ENCODE data around the gene UBE2E3. TPM values are rescaled to one million over a fixed set of nuclear protein-coding genes. Genes with fewer than 3 reads are reported as not detected.
"Not testable (repeated sequence)": the region's sequence is repeated elsewhere in the genome, so short reads cannot be mapped to it uniquely, and the experiment has no call there.

Gene UBE2E3
- total RNA-seq, 2 donors from 2014 or later, result 39.2 to 41.8 TPM

- no peak for DNase-seq (ENCODE audit: low spot score)
- intact Hi-C loops (cut with DNase I), result no loop called here
These were observed 28.0 kb downstream of the UBE2E3 start for GRCh38 chr2:181008407-181008806.

GRCh38 chr2:181021199-181021789 is 40.9 kb downstream of the UBE2E3 start:
- intact Hi-C loops (cut with DNase I), result no loop called here
- no peak for DNase-seq (ENCODE audit: low spot score)

GRCh38 chr2:181022652-181023051 is 42.2 kb downstream of the UBE2E3 start:
- no peak for DNase-seq (ENCODE audit: low spot score)
- intact Hi-C loops (cut with DNase I), result no loop called here

GRCh38 chr2:181025004-181025403 is 44.6 kb downstream of the UBE2E3 start:
- intact Hi-C loops (cut with DNase I), result no loop called here
- no peak for DNase-seq (ENCODE audit: low spot score)

GRCh38 chr2:181036445-181036844 is 56.0 kb downstream of the UBE2E3 start:
- intact Hi-C loops (cut with DNase I), result no loop called here
- no peak for DNase-seq (ENCODE audit: low spot score)

GRCh38 chr2:181036848-181037603 is 56.6 kb downstream of the UBE2E3 start:
- DNase-seq (ENCODE audit: low spot score), result no peak
- intact Hi-C loops (cut with DNase I), result no loop called here

GRCh38 chr2:181037922-181038321 is 57.5 kb downstream of the UBE2E3 start:
- intact Hi-C loops (cut with DNase I), result no loop called here
- DNase-seq (ENCODE audit: low spot score), result no peak

- no peak for DNase-seq (ENCODE audit: low spot score)
- intact Hi-C loops (cut with DNase I), result no loop called here
These were observed 58.4 kb downstream of the UBE2E3 start for GRCh38 chr2:181038796-181039195.

- intact Hi-C loops (cut with DNase I), result not testable (repeated sequence)
- DNase-seq (ENCODE audit: low spot score), result peak; percentile 57
These were observed 60.4 kb downstream of the UBE2E3 start for GRCh38 chr2:181040839-181041238.

GRCh38 chr2:181041661-181042060 is 61.3 kb downstream of the UBE2E3 start:
- DNase-seq (ENCODE audit: low spot score), result no peak
- intact Hi-C loops (cut with DNase I), result no loop called here

- intact Hi-C loops (cut with DNase I), result no loop called here
- DNase-seq (ENCODE audit: low spot score), result no peak
These were observed 62.3 kb downstream of the UBE2E3 start for GRCh38 chr2:181042706-181043105.

GRCh38 chr2:181046833-181047232 is 66.4 kb downstream of the UBE2E3 start:
- no peak for DNase-seq (ENCODE audit: low spot score)
- intact Hi-C loops (cut with DNase I), result no loop called here

GRCh38 chr2:181047829-181048228 is 67.4 kb downstream of the UBE2E3 start:
- no peak for DNase-seq (ENCODE audit: low spot score)
- intact Hi-C loops (cut with DNase I), result no loop called here

GRCh38 chr2:181051861-181052522 is 71.6 kb downstream of the UBE2E3 start:
- intact Hi-C loops (cut with DNase I), result no loop called here
- DNase-seq (ENCODE audit: low spot score), result no peak

GRCh38 chr2:181052523-181052891 is 72.1 kb downstream of the UBE2E3 start:
- no peak for DNase-seq (ENCODE audit: low spot score)
- intact Hi-C loops (cut with DNase I), result no loop called here

- intact Hi-C loops (cut with DNase I), result no loop called here
- no peak for DNase-seq (ENCODE audit: low spot score)
These were observed 73.9 kb downstream of the UBE2E3 start for GRCh38 chr2:181054256-181054655.

- no peak for DNase-seq (ENCODE audit: low spot score)
- intact Hi-C loops (cut with DNase I), result no loop called here
These were observed 74.4 kb downstream of the UBE2E3 start for GRCh38 chr2:181054843-181055242.

- intact Hi-C loops (cut with DNase I), result no loop called here
- no peak for DNase-seq (ENCODE audit: low spot score)
These were observed 78.2 kb downstream of the UBE2E3 start for GRCh38 chr2:181058378-181059269.

- DNase-seq (ENCODE audit: low spot score), result no peak
- intact Hi-C loops (cut with DNase I), result no loop called here
These were observed 83.3 kb downstream of the UBE2E3 start for GRCh38 chr2:181063696-181064095.

GRCh38 chr2:181065458-181065857 is 85.1 kb downstream of the UBE2E3 start:
- no peak for DNase-seq (ENCODE audit: low spot score)
- intact Hi-C loops (cut with DNase I), result no loop called here

Measured in posterior vena cava (tissue), 2 donors.